ENCODE data around the gene DLL3. TPM values are rescaled to one million over a fixed set of nuclear protein-coding genes. Genes with fewer than 3 reads are reported as not detected.

Gene DLL3
- total RNA-seq, 5 donors from 2014 or later (not counting 1 experiment from before 2014, with no cell fraction given): 0.16 to 0.20 TPM; not detected in 3

GRCh38 chr19:39516270-39516669, 17.5 kb downstream of the DLL3 start:
- no peaks in the 10 kb centered on the region for H3K9me3 ChIP-seq
- POLR2A ChIA-PET: interaction anchor here in 1 of 2 donors (0.7 kb wide), 1 partner anchor 752 kb away, joined by 4 read pairs; no protein-coding TSS in a partner anchor
- ATAC-seq (replicated peaks in 1 of 4) (no peak), DNase-seq (no peak)
- no peak overlapping the region for H3K27ac Mint-ChIP-seq
- H3K4me3 Mint-ChIP-seq: peak overlapping the region; percentile 65 to 83 (median 67)
- no peaks in the 10 kb centered on the region for H3K9me3 Mint-ChIP-seq
- no peak overlapping the region for H3K27ac ChIP-seq (ENCODE audit: low read length)
- no peaks in the 10 kb centered on the region for H3K36me3 Mint-ChIP-seq
- no peak overlapping the region for H3K4me3 ChIP-seq (ENCODE audit: control insufficient read depth in 1 of 2, extremely low read depth in 1 of 2, low read length in 1 of 2)
- peaks cover 31 to 49% of the 10 kb centered on the region in 2 donors for H3K27me3 Mint-ChIP-seq
- CTCF ChIA-PET: interaction anchor here in 1 of 2 donors (0.8 kb wide), 1 partner anchor 17 kb away, joined by 3 read pairs; the partner anchor contains the start of gene EID2B
- H3K4me1 Mint-ChIP-seq: peaks cover 13 to 15% (median 14%) of the 10 kb centered on the region in 3 donors
- 46% methylated on average over 4 of the region's 6 CpGs for WGBS (ENCODE audit: insufficient coverage)
- H3K27me3 ChIP-seq (replicated peaks in 1 of 2; ENCODE audit: control insufficient read depth in 2 of 2, extremely low read depth in 1 of 2, insufficient read depth in 2 of 2, low read length in 1 of 2): peaks cover 10 to 73% of the 10 kb centered on the region in 2 experiments
- no peaks in the 10 kb centered on the region for H3K36me3 ChIP-seq (ENCODE audit: control insufficient read depth in 2 of 2, extremely low read depth in 1 of 2, insufficient read depth in 1 of 2, low read length in 1 of 2)
- peaks cover 6 to 17% of the 10 kb centered on the region in 2 experiments for H3K4me1 ChIP-seq (ENCODE audit: control insufficient read depth in 1 of 2, extremely low read depth in 1 of 2, insufficient read depth in 2 of 2, low read length in 2 of 2)

GRCh38 chr19:39517432-39517831, 18.7 kb downstream of the DLL3 start:
- H3K4me3 Mint-ChIP-seq: peak overlapping the region in 1 of 3 donors; percentile 26
- no peaks in the 10 kb centered on the region for H3K36me3 Mint-ChIP-seq
- H3K36me3 ChIP-seq (ENCODE audit: control insufficient read depth in 2 of 2, extremely low read depth in 1 of 2, insufficient read depth in 1 of 2, low read length in 1 of 2): no peaks in the 10 kb centered on the region
- DNase-seq: no peak
- no peak overlapping the region for H3K4me3 ChIP-seq (ENCODE audit: control insufficient read depth in 1 of 2, extremely low read depth in 1 of 2, low read length in 1 of 2)
- H3K4me1 ChIP-seq (ENCODE audit: control insufficient read depth in 1 of 2, extremely low read depth in 1 of 2, insufficient read depth in 2 of 2, low read length in 2 of 2): peaks cover 6 to 17% of the 10 kb centered on the region in 2 experiments
- peaks cover 13 to 15% (median 14%) of the 10 kb centered on the region in 3 donors for H3K4me1 Mint-ChIP-seq
- WGBS (ENCODE audit: insufficient coverage): 63% methylated on average over 3 of the region's 3 CpGs
- no peaks in the 10 kb centered on the region for H3K9me3 ChIP-seq
- ChIA-PET POLR2A (no interaction called here), CTCF (interaction anchor here in 1 of 2 donors (0.7 kb wide), 1 partner anchor 626 kb away, joined by 8 read pairs; no protein-coding TSS in a partner anchor)
- no peak overlapping the region for H3K27ac ChIP-seq (ENCODE audit: low read length)
- no peaks in the 10 kb centered on the region for H3K9me3 Mint-ChIP-seq
- H3K27me3 Mint-ChIP-seq: peaks cover 26 to 44% of the 10 kb centered on the region in 2 donors
- ATAC-seq (replicated peaks in 1 of 4): no peak
- H3K27ac Mint-ChIP-seq: peak overlapping the region in 1 of 2 donors; percentile 1
- peaks cover 10 to 61% of the 10 kb centered on the region in 2 experiments for H3K27me3 ChIP-seq (replicated peaks in 1 of 2; ENCODE audit: control insufficient read depth in 2 of 2, extremely low read depth in 1 of 2, insufficient read depth in 2 of 2, low read length in 1 of 2)

- Histone ChIP-seq H3K27me3 (replicated peaks in 1 of 2; ENCODE audit: control insufficient read depth in 2 of 2, extremely low read depth in 1 of 2, insufficient read depth in 2 of 2, low read length in 1 of 2) (peaks cover 10 to 52% of the 10 kb centered on the region in 2 experiments), H3K36me3 (ENCODE audit: control insufficient read depth in 2 of 2, extremely low read depth in 1 of 2, insufficient read depth in 1 of 2, low read length in 1 of 2) (no peaks in the 10 kb centered on the region), H3K27ac (ENCODE audit: low read length) (no peak overlapping the region), H3K4me1 (ENCODE audit: control insufficient read depth in 1 of 2, extremely low read depth in 1 of 2, insufficient read depth in 2 of 2, low read length in 2 of 2) (peaks cover 6 to 17% of the 10 kb centered on the region in 2 experiments), H3K4me3 (ENCODE audit: control insufficient read depth in 1 of 2, extremely low read depth in 1 of 2, low read length in 1 of 2) (no peak overlapping the region), H3K9me3 (no peaks in the 10 kb centered on the region)
- DNase-seq (no peak), ATAC-seq (replicated peaks in 1 of 4) (no peak)
- Mint-ChIP-seq H3K9me3 (no peaks in the 10 kb centered on the region), H3K4me3 (no peak overlapping the region), H3K27me3 (peaks cover 25 to 38% of the 10 kb centered on the region in 2 donors), H3K27ac (no peak overlapping the region), H3K36me3 (no peaks in the 10 kb centered on the region), H3K4me1 (peaks cover 13 to 15% (median 14%) of the 10 kb centered on the region in 3 donors)
- no CpG with 5 or more reads among the region's 5 CpGs for WGBS (ENCODE audit: insufficient coverage)
- CTCF ChIA-PET: no interaction called here
- POLR2A ChIA-PET: no interaction called here
Measured at GRCh38 chr19:39518458-39518857, 19.7 kb downstream of the DLL3 start.

GRCh38 chr19:39518975-39519374, 20.2 kb downstream of the DLL3 start:
- Mint-ChIP-seq H3K4me1 (peaks cover 13 to 15% (median 14%) of the 10 kb centered on the region in 3 donors), H3K4me3 (no peak overlapping the region), H3K9me3 (no peaks in the 10 kb centered on the region), H3K27ac (no peak overlapping the region), H3K27me3 (peaks cover 20 to 33% of the 10 kb centered on the region in 2 donors), H3K36me3 (no peaks in the 10 kb centered on the region)
- peaks cover 6 to 17% of the 10 kb centered on the region in 2 experiments for H3K4me1 ChIP-seq (ENCODE audit: control insufficient read depth in 1 of 2, extremely low read depth in 1 of 2, insufficient read depth in 2 of 2, low read length in 2 of 2)
- no peak overlapping the region for H3K4me3 ChIP-seq (ENCODE audit: control insufficient read depth in 1 of 2, extremely low read depth in 1 of 2, low read length in 1 of 2)
- ChIA-PET CTCF (no interaction called here), POLR2A (no interaction called here)
- no peaks in the 10 kb centered on the region for H3K9me3 ChIP-seq
- no peak overlapping the region for H3K27ac ChIP-seq (ENCODE audit: low read length)
- H3K36me3 ChIP-seq (ENCODE audit: control insufficient read depth in 2 of 2, extremely low read depth in 1 of 2, insufficient read depth in 1 of 2, low read length in 1 of 2): no peaks in the 10 kb centered on the region
- WGBS (ENCODE audit: insufficient coverage): 80% methylated on average over 8 of the region's 9 CpGs
- peaks cover 8 to 48% of the 10 kb centered on the region in 2 experiments for H3K27me3 ChIP-seq (replicated peaks in 1 of 2; ENCODE audit: control insufficient read depth in 2 of 2, extremely low read depth in 1 of 2, insufficient read depth in 2 of 2, low read length in 1 of 2)
- ATAC-seq (replicated peaks in 1 of 4) (no peak), DNase-seq (no peak)

- ATAC-seq (replicated peaks in 1 of 4) (no peak), DNase-seq (no peak)
- Histone ChIP-seq H3K27me3 (replicated peaks in 1 of 2; ENCODE audit: control insufficient read depth in 2 of 2, extremely low read depth in 1 of 2, insufficient read depth in 2 of 2, low read length in 1 of 2) (peaks cover 7 to 30% of the 10 kb centered on the region in 2 experiments), H3K36me3 (ENCODE audit: control insufficient read depth in 2 of 2, extremely low read depth in 1 of 2, insufficient read depth in 1 of 2, low read length in 1 of 2) (no peaks in the 10 kb centered on the region), H3K9me3 (no peaks in the 10 kb centered on the region), H3K4me1 (ENCODE audit: control insufficient read depth in 1 of 2, extremely low read depth in 1 of 2, insufficient read depth in 2 of 2, low read length in 2 of 2) (peaks cover 0 to 4% of the 10 kb centered on the region in 2 experiments), H3K4me3 (ENCODE audit: control insufficient read depth in 1 of 2, extremely low read depth in 1 of 2, low read length in 1 of 2) (no peak overlapping the region), H3K27ac (ENCODE audit: low read length) (no peak overlapping the region)
- ChIA-PET CTCF (no interaction called here), POLR2A (no interaction called here)
- Mint-ChIP-seq H3K36me3 (no peaks in the 10 kb centered on the region), H3K9me3 (no peaks in the 10 kb centered on the region), H3K27me3 (peaks cover 13 to 22% of the 10 kb centered on the region in 2 donors), H3K4me1 (peaks cover 5 to 9% (median 8%) of the 10 kb centered on the region in 3 donors), H3K27ac (no peak overlapping the region), H3K4me3 (no peak overlapping the region)
- no CpG with 5 or more reads among the region's 8 CpGs for WGBS (ENCODE audit: insufficient coverage)
Measured at GRCh38 chr19:39520541-39521484, 22.1 kb downstream of the DLL3 start.

GRCh38 chr19:39524495-39524894, 25.7 kb downstream of the DLL3 start:
- Histone ChIP-seq H3K4me3 (ENCODE audit: control insufficient read depth in 1 of 2, extremely low read depth in 1 of 2, low read length in 1 of 2) (no peak overlapping the region), H3K9me3 (no peaks in the 10 kb centered on the region), H3K36me3 (ENCODE audit: control insufficient read depth in 2 of 2, extremely low read depth in 1 of 2, insufficient read depth in 1 of 2, low read length in 1 of 2) (no peaks in the 10 kb centered on the region), H3K27me3 (replicated peaks in 1 of 2; ENCODE audit: control insufficient read depth in 2 of 2, extremely low read depth in 1 of 2, insufficient read depth in 2 of 2, low read length in 1 of 2) (no peaks in the 10 kb centered on the region), H3K4me1 (ENCODE audit: control insufficient read depth in 1 of 2, extremely low read depth in 1 of 2, insufficient read depth in 2 of 2, low read length in 2 of 2) (peaks cover 0 to under 1% of the 10 kb centered on the region in 2 experiments), H3K27ac (ENCODE audit: low read length) (no peak overlapping the region)
- Mint-ChIP-seq H3K9me3 (no peaks in the 10 kb centered on the region), H3K4me3 (no peak overlapping the region), H3K27ac (no peak overlapping the region), H3K4me1 (peaks cover 5 to 6% (median 6%) of the 10 kb centered on the region in 3 donors), H3K27me3 (no peaks in the 10 kb centered on the region), H3K36me3 (no peaks in the 10 kb centered on the region)
- WGBS (ENCODE audit: insufficient coverage): 65% methylated on average over 2 of the region's 8 CpGs
- DNase-seq (no peak), ATAC-seq (replicated peaks in 1 of 4) (no peak)
- ChIA-PET CTCF (interaction anchor here in 1 of 2 donors (0.6 kb wide), 1 partner anchor 237 kb away, joined by 3 read pairs; no protein-coding TSS in a partner anchor), POLR2A (no interaction called here)

Data from T-cell (primary cell).